GM18502 (cell line): ENCODE measurements around the gene TSPAN14.
A peak's percentile ranks its signal among the peaks of the same experiment; 100 is the strongest.

ENCODE experiments used
- ATAC-seq: cut with Tn5 transposase; IDR thresholded peaks from one replicate; pipeline ENCODE4 v1.9.1; 2021; ENCODE audit warnings: mild to moderate bottlenecking; ENCODE audit not compliant: unreplicated experiment, poor library complexity

The TSPAN14 gene

DNA sequence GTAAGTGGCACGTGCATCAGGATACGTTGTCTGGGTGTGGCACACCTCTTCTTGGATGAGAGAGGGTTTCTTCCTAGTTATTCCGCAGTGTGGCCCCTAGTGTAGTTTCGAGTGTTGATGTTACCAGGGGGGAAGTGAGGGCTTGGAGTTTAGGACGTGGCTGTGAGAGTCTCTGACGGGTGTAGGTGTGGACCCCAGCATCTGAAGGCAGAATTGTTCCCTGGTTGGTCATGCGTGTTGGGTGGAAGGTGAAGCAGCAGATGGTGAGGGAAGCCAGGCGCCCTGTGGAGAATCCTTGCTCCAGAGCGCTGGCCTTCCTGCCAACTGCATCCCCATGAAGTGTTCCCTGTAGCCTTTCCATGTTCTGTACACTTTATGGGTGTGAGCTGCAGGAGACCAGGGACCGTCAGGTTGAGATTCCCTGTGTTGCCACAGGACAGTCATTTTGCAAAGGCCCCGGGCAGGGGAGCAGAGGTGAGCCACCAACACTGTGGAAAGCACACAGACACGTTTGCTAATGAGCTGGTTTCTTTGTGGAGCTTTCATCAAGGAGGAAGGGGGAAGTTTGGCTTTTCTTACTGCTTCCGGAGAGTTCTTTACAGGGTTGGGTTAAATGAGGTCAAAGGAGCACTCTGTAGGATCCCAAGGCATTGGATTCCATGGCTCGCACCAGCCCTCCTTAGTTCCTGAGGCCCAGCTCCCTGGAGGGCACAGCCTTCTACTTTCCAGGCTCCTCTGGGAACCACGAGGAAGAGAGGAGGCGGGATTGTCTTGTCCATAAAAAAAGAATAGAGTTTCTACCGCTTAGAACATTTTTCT lies 32.0 kb downstream of the TSPAN14 start:
- no peak for ATAC-seq

DNA sequence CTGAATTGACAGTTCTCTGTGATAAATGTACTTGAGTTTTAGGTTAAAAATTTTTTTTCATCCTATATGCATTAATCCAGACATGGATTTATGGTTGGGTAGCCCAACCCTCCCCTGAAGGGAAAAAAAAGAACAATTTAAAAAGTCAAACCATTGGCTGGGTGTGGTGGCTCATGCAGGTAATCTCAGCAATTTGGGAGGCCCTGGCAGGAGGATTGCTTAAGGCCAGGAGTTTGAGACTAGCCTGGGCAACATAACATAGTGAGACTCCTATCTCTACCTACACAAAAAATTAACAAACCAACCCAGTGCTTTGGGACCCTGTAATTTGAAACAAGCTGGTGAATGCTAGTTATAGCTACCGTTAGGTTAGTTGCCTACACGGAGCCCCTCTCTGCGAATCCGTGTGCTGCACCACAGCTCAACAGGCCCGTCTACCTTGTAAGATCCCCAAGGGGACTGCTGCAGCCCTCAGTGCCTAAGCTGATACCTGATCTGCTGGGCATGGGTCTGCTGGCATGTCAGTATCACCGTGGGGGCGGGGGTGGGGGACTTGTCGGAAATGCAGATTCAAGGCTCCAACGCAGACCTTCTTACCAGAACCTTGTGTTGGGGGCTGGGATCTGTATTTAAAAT lies 32.8 kb downstream of the TSPAN14 start:
- no peak for ATAC-seq

DNA sequence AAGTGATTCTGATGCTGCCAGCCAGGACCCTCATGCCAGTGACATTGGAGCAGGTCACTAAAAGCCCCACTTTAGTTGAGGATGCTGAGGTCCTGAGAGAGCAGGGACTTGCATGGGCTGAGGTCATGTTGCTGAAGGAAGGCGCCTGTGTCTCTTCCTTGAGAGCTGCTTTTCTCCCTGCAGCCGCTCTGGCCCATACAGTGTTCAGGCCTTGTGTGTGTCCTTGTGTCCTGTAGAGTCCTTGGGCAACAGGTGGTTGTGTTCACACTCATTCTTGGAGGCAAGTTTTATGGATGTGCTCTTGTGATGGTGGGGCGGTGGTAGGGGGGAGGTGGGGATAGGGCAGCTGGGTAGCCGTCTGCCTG lies 33.3 kb downstream of the TSPAN14 start:
- no peak for ATAC-seq

DNA sequence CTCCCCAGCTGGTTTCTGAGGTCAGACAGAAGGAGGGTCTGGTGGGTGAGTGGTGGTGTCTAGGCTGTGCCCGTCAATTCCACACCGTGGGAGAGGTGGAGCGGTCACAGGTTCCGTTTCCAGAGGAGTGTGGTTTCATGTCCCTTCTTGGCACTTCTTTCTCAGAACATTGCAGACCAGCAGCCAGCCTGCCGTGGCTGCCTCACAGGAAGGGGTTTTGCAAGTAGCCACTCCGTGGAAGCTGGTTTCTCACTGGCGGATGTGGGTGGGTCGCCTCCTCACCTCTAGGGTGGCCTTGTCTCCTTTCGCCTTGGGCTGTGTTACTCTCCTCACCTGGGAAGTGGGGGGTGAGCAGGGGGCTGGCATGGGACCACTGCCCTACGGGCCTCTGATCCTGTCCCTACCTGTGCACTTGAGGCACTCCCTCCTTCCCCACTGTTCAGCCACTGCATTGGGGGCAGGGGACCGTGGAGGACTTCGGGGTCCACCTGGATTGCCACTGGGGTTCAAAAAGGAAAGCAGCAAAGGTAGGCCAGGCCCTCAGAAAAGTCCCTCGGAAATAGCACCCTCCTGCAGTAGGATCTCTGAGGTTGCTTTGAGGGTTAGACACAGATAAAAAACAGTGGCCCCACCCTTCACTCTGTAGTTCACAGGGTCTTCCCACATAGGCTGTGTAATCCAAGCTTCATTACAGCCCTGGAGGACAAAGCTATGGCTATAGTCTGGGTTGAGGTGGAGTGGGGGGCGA lies 33.9 kb downstream of the TSPAN14 start:
- ATAC-seq: peak; percentile 66

DNA sequence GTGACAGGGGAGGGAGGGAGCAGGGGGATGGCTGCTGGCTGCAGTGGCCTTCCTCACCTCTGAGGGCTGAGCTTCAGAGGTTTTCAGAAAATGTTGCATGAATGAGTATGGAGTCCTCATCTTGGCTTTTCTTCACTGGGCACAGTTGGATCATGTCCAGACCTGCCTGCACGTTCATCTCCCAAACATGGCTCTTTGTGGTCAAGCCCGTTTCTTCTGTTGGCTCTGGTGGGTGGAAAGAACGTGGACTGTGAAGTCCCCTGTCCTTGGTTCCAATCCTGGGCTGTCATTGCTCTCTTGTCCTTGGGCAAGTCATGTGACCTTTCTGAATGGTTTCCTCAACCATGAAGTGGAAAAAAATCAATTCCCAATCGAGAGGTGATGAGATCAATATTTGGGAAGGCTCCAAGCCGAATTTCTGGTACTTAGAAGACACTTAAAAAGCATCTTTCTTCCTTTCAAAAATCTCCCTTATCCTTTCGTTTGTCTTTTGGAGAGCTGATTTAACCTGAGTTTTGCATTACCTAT lies 34.5 kb downstream of the TSPAN14 start:
- ATAC-seq: no peak

DNA sequence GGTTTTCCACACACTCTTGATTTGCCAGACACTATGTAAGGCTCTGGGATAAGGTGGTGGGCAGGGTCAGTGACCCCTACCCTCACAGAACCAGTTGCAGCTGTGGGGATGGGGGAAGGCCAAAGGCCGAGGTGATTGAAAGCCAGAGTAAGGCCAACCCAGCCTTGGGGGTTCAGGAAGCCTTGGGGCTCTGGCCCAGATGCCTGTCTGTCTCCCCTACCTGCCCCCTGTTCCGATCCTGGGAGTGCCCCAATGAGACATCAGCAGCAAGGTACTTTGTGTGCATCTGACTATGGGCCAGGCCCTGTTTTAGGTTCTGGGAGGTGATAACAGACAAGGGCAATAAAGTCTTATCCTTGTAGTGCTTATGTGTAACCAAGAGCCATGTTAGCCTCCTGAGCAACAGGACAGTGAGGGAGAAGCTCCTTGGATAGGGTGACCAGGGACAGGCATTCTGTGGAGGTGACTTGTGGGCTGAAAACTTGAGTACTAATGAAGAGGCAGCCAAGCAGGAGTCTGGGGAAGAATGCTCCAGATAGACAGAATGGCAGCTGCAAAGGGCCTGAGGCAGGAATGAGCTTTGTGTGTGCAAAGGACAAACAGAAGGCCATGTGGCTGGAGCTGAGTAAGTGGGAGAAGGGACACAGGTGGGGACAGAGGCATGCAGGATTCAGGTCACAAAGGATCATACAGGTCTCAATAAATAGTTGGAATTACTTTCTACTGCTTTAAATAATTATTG lies 35.4 kb downstream of the TSPAN14 start:
- ATAC-seq: no peak

DNA sequence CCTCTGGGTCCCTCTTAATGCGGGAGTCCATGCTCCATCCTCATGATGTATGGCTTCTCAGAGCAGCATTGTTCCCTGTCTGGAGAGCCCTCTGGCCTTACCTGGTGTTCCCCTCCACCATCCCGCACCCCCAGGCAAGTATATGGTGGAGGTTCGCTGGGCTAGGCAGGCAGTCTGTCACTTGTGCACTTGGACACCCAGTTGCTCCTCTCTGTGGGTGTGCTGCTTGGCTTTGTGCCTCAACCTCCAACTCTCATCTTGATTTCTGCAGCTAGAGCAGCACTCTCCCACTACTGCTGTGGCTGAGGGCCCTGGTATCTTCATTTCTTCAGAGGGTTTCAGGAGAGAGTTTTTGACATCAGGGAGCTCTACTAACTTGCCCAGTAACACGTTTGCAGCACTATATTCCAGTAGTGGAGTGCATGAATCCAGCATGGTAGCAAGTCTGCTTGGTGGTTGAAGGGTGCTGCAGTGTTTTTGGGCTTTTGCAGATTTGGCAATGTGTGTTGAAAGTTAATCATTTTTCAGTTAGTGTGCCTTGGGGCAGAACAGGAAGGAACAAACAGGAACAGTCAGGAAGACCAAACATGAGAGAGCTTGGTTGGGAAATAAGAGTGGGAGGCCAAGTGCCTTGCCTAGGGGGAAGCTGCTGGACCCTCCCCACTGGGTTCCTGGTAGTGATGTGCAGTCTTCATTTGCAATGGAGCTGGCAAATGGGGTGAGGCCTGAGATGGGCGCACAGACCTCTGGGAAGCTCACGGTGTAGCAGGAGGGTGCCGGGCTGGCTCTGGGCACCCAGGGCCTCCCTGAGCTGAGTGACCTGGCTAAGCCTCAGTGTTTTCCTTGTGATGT lies 37.4 kb downstream of the TSPAN14 start:
- no peak for ATAC-seq

DNA sequence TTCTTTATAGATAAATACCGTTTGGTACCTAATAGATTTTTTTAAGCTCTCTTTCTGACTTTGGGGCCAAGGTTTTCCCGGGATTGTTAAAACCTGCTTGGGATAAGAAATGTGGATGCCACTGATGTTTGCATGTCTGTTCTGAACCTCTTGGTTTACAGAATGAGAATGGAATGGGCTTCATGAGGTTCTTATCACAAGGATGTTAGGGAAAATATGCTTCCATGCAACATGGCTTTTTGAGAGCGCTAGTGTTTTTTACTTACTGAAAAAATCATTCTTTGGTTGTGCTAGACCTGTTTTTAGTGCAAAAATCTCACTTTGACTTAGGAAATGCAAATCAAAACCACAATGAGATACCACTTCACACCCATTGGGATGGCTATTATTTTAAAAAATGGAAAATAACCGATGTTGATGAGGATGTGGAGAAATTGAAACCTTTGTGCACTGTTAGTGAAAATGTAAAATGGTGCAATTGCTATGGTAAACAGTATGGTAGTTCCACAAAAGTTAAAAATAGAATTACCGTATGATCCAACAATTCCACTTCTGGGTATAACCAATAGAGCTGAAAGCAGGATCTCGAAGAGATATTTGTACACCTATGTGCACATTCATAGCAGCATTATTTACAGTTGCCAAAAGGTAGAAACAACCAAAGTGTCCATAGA lies 38.9 kb downstream of the TSPAN14 start:
- ATAC-seq: peak; percentile 38

DNA sequence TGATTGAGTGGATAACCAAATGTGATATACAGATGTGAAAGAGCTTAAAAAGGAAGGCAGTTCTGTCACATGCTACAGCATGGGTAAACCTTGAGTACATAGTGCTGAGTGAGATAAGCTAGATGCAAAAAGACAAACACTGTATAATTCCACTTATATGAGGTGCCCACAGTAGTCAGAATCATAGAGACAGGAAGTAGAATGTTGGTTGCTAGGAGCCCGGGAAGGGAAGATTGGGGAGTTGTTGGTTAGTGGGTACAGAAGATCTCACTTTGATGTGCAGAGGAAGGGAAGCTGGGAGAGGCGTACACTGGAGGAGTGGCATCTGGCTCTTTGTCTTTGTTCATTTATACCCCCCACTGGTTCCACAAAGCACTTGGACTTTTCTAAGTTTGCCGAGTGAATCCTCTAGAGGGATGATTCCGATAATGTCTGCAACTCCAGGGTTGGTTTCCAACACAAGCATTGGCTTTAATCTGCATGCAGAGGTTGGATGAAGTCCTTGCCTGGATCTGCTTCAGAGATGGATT lies 39.5 kb downstream of the TSPAN14 start:
- ATAC-seq: peak; percentile 76

DNA sequence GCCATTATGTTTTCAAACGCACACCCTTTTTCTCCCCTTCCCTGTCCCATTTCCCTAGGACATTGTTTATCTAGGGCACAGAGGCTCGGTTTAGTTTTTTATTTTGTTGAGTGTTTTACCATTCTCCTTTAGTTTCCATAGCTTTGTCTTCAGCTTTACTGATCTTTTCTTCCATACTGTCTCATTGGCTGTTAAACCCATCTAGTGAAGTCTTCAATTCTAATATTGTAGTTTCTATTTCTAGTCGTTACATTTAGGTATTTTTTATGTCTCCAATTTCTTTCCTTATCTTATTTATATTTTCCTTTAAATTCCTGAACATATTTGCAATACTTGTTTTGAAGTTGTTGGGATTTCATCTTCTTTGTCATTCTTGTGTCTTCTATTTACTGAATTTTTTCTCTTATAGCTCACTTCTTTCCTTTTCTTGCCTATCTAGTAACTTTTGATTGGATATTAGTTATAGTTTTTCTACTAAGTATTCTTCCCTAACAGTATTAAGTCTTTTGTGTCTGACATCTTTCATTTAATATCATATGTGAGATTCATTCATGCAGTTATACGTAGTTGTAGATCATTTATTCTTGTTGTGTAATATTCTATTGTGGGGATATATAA lies 42.6 kb downstream of the TSPAN14 start:
- ATAC-seq: no peak

DNA sequence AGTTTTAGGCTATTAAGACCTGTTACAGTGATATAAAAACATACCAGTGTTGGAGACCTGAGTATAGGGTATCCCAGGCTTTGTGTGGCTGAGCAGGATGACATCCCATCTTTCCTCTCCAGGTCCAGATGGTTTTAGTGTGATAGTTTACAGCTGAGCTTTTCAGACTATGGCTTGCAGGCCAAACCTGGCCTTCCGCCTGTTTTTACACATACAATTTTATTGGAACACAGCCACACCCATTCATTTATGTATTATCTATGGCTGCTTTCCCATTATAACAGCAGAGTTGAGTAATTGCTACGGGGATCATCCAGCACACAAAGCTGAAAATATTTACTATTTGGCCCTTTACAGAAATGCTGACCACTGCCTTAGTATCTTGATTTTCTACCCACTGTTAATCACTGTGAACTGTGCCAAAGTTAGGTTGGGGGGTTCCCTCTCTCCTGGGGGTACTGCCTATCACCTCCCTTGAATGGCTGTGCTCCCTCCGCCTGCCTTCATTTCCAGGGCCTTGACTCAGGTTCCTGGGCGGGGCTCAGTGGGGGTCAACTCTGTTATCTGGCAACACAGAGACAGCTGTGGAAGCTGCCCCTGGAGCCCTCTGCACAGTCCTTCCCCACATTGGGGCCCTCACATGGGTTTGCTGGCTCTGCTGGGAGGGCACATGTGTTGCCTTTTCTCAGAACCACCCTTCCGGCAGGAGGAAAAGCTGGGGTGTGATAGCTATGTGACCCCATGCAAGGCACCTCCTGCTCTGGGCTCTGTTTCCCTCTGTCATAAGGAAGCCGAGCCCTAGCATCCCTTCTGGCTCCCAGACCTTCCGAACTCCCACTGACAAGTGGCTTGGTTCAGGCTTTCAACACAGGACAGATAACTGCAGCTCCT lies 43.3 kb downstream of the TSPAN14 start:
- no peak for ATAC-seq

DNA sequence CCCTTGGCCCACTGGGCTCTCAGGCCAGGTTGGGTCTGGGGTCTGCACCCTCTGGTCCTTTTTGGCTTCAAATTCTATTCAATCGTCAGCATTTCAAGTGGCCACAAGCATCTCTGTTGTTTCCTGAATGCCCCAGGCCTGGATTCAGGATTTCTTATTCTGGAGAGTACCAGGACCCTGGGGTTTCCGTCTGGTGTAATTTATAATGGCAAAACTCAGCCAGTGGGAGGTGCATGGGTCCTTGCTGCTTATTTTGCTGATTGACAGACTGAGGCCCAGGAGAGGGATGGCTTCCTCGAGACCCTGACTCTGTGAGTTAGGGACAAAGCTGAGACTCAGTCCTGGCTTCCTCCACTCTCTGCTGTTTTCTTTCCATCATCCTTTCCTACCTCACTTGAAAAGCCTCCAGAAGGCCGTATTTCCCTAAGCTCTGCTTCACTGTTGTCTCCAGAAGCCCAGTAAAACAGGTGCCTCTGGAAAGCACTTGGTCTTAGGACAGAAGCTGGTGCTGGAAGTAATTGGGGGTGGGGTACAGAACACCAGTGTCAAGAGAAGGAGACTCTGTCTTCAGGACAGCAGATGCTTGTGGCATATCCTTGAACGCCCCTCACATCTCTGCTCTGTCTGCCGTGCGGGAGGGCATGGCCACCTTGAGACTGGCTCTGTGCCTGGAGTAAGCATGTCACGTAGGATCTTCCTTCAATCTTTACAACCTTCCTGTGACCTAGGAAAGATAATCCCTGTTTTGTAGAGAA lies 44.1 kb downstream of the TSPAN14 start:
- ATAC-seq: no peak

DNA sequence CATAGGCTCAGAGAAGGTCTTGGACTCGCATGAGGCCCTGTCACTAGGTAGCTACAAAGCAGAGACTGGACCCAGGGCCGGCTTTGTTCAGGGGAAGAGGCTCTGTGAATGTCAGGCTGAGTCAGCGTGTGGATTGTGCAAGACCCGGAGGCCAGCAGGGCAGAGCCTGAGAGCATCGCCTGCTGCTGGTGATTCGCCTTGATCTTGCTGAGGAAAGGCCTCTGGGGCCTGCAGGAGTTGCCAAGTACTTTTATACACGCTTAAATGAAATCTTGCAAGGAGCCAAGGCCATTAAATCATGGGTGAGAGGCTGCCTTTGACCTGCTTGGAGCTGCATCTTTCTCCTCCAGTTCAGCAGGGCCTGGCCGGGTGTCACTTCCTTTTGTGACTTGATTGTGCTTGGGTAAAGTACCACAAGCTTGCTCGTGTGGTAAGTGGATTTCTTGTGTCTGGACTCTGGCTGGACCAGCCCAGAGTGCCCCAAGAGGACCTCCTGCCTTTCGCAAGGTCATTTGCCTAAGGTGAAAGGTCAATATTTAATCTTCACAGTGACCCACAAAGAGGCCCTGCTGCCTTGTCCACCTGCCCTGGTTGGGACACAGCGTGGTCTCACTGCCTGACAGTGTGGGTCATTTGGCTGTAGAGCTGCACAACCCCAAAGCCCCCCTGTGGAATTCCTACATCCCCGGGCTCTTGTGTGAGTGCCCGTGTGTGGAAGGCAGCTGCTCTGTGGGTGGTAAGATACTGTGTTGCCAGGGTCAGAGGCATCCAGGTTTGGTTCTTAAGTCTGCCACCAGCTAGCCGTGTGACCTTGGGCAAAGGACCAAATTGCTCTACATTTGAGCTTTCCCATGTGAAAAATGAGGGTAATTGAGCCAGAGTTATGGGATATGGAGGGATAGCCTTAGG lies 45.0 kb downstream of the TSPAN14 start:
- no peak for ATAC-seq

DNA sequence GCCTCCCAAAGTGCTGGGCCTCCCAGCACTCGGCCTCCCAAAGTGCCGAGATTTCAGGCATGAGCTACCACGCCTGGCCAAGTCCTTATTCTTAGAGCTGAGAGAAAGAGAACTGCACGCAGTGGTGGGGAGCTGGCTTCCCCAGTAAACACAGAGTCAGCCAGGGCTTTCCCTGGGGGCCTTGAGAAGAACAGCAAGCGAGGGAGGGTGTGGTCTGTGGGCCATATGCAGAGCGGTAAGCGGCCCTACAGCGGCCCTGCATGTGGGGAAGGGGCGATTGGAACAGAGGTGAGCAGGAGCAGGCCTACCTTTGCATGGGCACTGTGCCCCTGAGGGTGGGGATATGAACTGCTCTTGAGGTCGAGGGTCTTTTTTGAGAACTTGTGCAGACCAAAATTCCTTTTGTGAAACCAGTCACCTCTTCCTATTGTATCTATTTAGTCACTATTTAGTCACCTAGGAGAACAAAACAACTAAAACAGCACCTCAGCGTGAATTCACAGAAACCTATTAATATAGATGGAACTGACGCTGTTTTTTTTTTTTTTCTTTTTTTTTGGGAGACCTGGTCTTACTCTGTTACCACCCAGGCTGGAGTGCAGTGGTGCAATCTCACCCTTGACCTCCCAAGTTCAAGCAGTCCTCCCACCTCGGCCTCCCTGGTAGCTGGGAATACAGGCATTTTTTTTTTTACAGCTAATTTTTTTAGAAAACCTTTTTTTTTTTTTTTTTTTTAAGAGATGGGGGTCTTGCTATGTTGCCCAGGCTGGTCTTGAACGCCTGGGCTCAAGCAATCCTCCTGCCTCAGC lies 46.7 kb downstream of the TSPAN14 start:
- peak; percentile 80 for ATAC-seq

DNA sequence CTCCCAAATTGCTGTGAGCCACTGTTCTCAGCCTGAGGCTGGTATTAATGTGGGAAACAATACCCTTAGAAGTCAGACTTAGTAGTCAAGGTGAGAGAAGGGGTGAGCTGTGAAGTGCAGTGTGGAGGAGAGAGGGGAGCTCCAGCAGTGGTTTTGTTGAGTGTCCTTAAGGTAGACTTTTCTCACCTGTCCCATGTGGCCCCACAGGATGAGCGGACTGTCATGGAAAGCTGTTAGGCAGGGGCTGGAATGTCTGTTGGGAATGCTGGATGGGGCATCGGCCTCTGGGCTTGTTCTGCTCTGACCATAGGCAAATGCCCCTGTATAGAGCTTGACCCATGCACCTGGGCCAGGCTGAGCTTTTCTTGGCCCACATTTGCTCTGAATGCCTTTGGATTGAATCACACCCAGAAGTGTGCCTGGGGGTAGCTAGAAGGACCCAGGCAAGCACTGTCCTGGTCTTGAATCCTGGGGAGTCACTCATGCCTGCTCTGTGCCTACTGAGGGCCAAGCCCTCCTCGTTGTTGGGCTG lies 47.3 kb downstream of the TSPAN14 start:
- no peak for ATAC-seq
